H9 (cell line): ENCODE data around the gene GSK3A. TPM values are rescaled to one million over a fixed set of nuclear protein-coding genes. Genes with fewer than 3 reads are reported as not detected.

Source experiments
- DNase-seq: peaks from one replicate; pipeline ENCODE4 v3.0.0-alpha.2; 2017
- H2AFZ ChIP-seq: one replicate; pipeline ENCODE4 v1.6.1; 2013; ENCODE audit warnings: mild to moderate bottlenecking, low read length, control low read depth, moderate library complexity
- H2AK5ac ChIP-seq: 2 replicates; pipeline ENCODE4 v1.6.1; 2013; ENCODE audit warnings: low read length, control low read depth, mixed read lengths; ENCODE audit not compliant: insufficient read length
- H2BK120ac ChIP-seq: one replicate; pipeline ENCODE4 v1.6.1; 2013; ENCODE audit warnings: low read depth, mild to moderate bottlenecking, low read length, control low read depth, inconsistent platforms; ENCODE audit not compliant: poor library complexity, severe bottlenecking
- H2BK12ac ChIP-seq: 2 replicates; pipeline ENCODE4 v1.6.1; 2013; ENCODE audit warnings: low read length, control low read depth, mixed read lengths, low read depth; ENCODE audit not compliant: insufficient read length
- H2BK15ac ChIP-seq: 2 replicates; pipeline ENCODE4 v1.6.1; 2013; ENCODE audit warnings: low read depth, low read length, control low read depth
- H2BK20ac ChIP-seq: one replicate; pipeline ENCODE4 v1.6.1; 2013; ENCODE audit warnings: low read depth, mild to moderate bottlenecking, low read length, control low read depth, inconsistent platforms; ENCODE audit not compliant: poor library complexity, severe bottlenecking
- H2BK5ac ChIP-seq: 2 replicates; pipeline ENCODE4 v1.6.1; 2013; ENCODE audit warnings: low read length, control low read depth, mixed read lengths; ENCODE audit not compliant: insufficient read length
- H3K14ac ChIP-seq: 2 replicates; pipeline ENCODE4 v1.6.1; 2013; ENCODE audit warnings: low read length, control low read depth; ENCODE audit not compliant: insufficient read depth
- H3K18ac ChIP-seq: 2 replicates; pipeline ENCODE4 v1.6.1; 2013; ENCODE audit warnings: low read depth, mild to moderate bottlenecking, mixed read lengths, low read length, control low read depth; ENCODE audit not compliant: insufficient read length
- H3K23ac ChIP-seq: 2 replicates; pipeline ENCODE4 v1.6.1; 2013; ENCODE audit warnings: low read length, control low read depth, mixed read lengths, low read depth; ENCODE audit not compliant: insufficient read length
- H3K23me2 ChIP-seq: 2 replicates; pipeline ENCODE4 v1.6.1; 2013; ENCODE audit warnings: low read depth, mild to moderate bottlenecking, mixed read lengths, low read length, control low read depth; ENCODE audit not compliant: insufficient read length, poor library complexity, severe bottlenecking
- H3K27ac ChIP-seq: 2 replicates; pipeline ENCODE4 v1.5.1; 2013; ENCODE audit warnings: low read length, control low read depth, mixed read lengths, low read depth; ENCODE audit not compliant: insufficient read length
- H3K27me3 ChIP-seq: 2 replicates; pipeline ENCODE4 v1.6.1; 2013; ENCODE audit warnings: low read length, control low read depth, inconsistent platforms; ENCODE audit not compliant: insufficient read depth
- H3K4ac ChIP-seq: 2 replicates; pipeline ENCODE4 v1.6.1; 2013; ENCODE audit warnings: low read depth, mild to moderate bottlenecking, control low read depth, inconsistent platforms, low read length, moderate library complexity
- H3K4me1 ChIP-seq: 2 replicates; pipeline ENCODE4 v1.6.1; 2013; ENCODE audit warnings: low read length, control low read depth, inconsistent platforms; ENCODE audit not compliant: insufficient read depth
- H3K4me2 ChIP-seq: 2 replicates; pipeline ENCODE4 v1.6.1; 2013; ENCODE audit warnings: low read length, control low read depth, mixed read lengths; ENCODE audit not compliant: insufficient read length, insufficient read depth
- H3K56ac ChIP-seq: 2 replicates; pipeline ENCODE4 v1.6.1; 2013; ENCODE audit warnings: low read depth, mild to moderate bottlenecking, mixed read lengths, low read length, control low read depth; ENCODE audit not compliant: insufficient read length
- H3K79me1 ChIP-seq: 2 replicates; pipeline ENCODE4 v1.6.1; 2013; ENCODE audit warnings: low read depth, mild to moderate bottlenecking, moderate library complexity, low read length, control low read depth, inconsistent platforms; ENCODE audit not compliant: insufficient read depth, poor library complexity, severe bottlenecking
- H3K79me2 ChIP-seq: 2 replicates; pipeline ENCODE4 v1.6.1; 2013; ENCODE audit warnings: low read length, control low read depth, inconsistent platforms; ENCODE audit not compliant: insufficient read depth
- H3K9ac ChIP-seq: 2 replicates; pipeline ENCODE4 v1.6.1; 2013; ENCODE audit warnings: low read length, control low read depth, mixed read lengths; ENCODE audit not compliant: insufficient read length; ENCODE audit errors: extremely low read depth
- H3K9me3 ChIP-seq: one replicate; pipeline ENCODE4 v1.6.1; 2013; ENCODE audit warnings: low read depth, low read length, inconsistent platforms; ENCODE audit not compliant: control insufficient read depth
- H3T11ph ChIP-seq: one replicate; pipeline ENCODE4 v1.6.1; 2013; ENCODE audit warnings: mild to moderate bottlenecking, low read length, control low read depth, inconsistent platforms
- H4K20me1 ChIP-seq: one replicate; pipeline ENCODE4 v1.6.1; 2013; ENCODE audit not compliant: control insufficient read depth, insufficient read length, insufficient read depth
- H4K5ac ChIP-seq: 2 replicates; pipeline ENCODE4 v1.6.1; 2013; ENCODE audit warnings: low read depth, mild to moderate bottlenecking, mixed read lengths, low read length, control low read depth; ENCODE audit not compliant: insufficient read length
- H4K8ac ChIP-seq: replicated peaks from 2 replicates; pipeline ENCODE4 v1.6.1; 2013; ENCODE audit warnings: low read length, control low read depth, mixed read lengths, low read depth; ENCODE audit not compliant: insufficient read length
- H4K91ac ChIP-seq: 2 replicates; pipeline ENCODE4 v1.6.1; 2013; ENCODE audit warnings: low read depth, mild to moderate bottlenecking, moderate library complexity, mixed read lengths, low read length, control low read depth; ENCODE audit not compliant: insufficient read length
- H3K27ac Mint-ChIP-seq, 3 experiments: 2 replicates in 2 of 3; 3 replicates in 1 of 3; pipeline ENCODE4 v1.8.0; 2020 to 2021; ENCODE audit warnings: mixed read lengths in 3 of 3, mild to moderate bottlenecking in 1 of 3, moderate library complexity in 1 of 3
- H3K27me3 Mint-ChIP-seq: 2 replicates; pipeline ENCODE4 v1.8.0; 2021; ENCODE audit warnings: low read depth, mild to moderate bottlenecking, moderate library complexity, mixed read lengths
- H3K36me3 Mint-ChIP-seq, 3 experiments: 2 replicates in 2 of 3; 3 replicates in 1 of 3; pipeline ENCODE4 v1.8.0; 2020 to 2021; ENCODE audit warnings: low read depth in 3 of 3, mixed read lengths in 3 of 3; ENCODE audit not compliant: insufficient read depth in 1 of 3
- H3K4me1 Mint-ChIP-seq, 2 experiments: 2 replicates each; pipeline ENCODE4 v1.8.0; 2020; ENCODE audit warnings: mixed read lengths in 2 of 2
- H3K4me3 Mint-ChIP-seq, 2 experiments: 2 replicates in 1 of 2; 3 replicates in 1 of 2; pipeline ENCODE4 v1.8.0; 2020 to 2021; ENCODE audit warnings: mild to moderate bottlenecking in 2 of 2, mixed read lengths in 2 of 2, moderate library complexity in 1 of 2
- H3K9me3 Mint-ChIP-seq, 2 experiments: 2 replicates in 1 of 2; 3 replicates in 1 of 2; pipeline ENCODE4 v1.8.0; 2020; ENCODE audit warnings: mild to moderate bottlenecking in 2 of 2, mixed read lengths in 2 of 2, moderate library complexity in 1 of 2
- CTCF ChIP-seq: fragments of 200-600 bp; sonication (generic); conservative IDR thresholded peaks from 3 replicates; pipeline ENCODE4 v1.8.0; 2021; ENCODE audit warnings: antibody characterized with exemption, mild to moderate bottlenecking
- WGBS: extraction: QIAGEN DNeasy Blood & Tissue Kit; methylation state at CpG from one replicate; pipeline ENCODE4 v1.1.7; 2013; ENCODE audit warnings: missing lambda C conversion rate, low lambda C conversion rate, mixed read lengths; ENCODE audit not compliant: insufficient read length; ENCODE audit errors: extremely low coverage; 5-methylcytosine and 5-hydroxymethylcytosine counted together
- total RNA-seq: library from RNA; stranded (reverse); gene quantifications from 2 replicates; pipeline ENCODE4 v1.2.1, GENCODE V29; 2021

GSK3A gene
- total RNA-seq, 1 experiment from 2014 or later, result 52.4 TPM

DNA sequence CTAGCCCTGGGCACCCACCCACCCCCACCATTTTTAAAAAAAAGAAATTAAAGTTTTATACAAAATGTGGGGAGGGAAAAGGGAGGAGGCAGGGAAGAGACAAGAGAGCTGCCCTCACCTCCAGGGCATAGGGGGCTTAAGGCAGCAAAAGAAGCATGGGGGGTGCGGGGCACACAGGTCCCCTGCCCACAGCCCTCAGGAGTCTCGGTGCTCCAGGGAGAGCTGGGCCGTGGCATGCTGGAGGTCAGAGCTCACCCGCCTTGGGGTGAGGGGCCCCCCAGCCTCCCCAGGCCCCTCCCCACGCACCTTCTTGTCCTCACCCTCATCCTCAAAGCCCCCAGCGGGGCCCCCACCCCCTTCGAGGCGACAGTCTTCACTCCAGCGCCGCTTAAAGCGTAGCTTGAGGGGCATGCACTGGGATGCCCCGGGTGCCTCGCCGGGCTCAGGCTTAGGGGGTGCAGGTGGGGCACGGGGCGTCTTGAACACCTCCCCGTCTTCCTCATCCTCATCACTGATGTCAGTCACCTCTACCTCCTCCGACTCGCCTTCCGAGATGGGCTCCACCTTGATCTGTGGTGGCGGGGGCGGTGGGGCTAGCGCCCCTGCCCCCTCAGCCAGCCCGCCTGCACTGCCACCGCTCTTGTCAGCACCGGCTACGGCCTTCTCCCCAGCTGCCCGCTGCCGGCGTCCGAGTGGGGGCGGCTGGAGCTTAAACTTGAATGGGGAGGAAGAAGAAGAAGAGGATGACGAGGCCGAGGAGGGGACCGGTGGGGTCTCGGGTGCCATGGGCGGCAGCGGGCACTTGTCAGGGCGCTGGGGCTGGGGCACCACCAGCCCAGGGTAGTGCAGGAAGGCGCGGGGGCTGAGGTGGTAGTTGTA, 6.1 kb upstream of the GSK3A start:
- H3K23me2 ChIP-seq, result peaks cover 10% of the 10 kb centered on the region
- H2BK20ac ChIP-seq, result no peak overlapping the region
- H2AK5ac ChIP-seq, result no peak overlapping the region
- H4K5ac ChIP-seq, result no peak overlapping the region
- H3K4ac ChIP-seq, result no peak overlapping the region
- no peak overlapping the region for H3K56ac ChIP-seq
- Mint-ChIP-seq H3K27ac (no peak overlapping the region; a peak in 1 of 7 replicates), H3K36me3 (peaks cover 5 to 28% (median 18%) of the 10 kb centered on the region in 3 experiments; a peak in 6 of 7 replicates), H3K4me1 (peaks cover 33 to 52% of the 10 kb centered on the region in 2 experiments), H3K4me3 (no peak overlapping the region), H3K27me3 (no peaks in the 10 kb centered on the region; the same call in 1 of the 2 replicates), H3K9me3 (no peaks in the 10 kb centered on the region)
- H3K4me1 ChIP-seq, result peaks cover 6% of the 10 kb centered on the region; the same call in 1 of the 2 replicates
- no peak for TF ChIP-seq CTCF
- no peaks in the 10 kb centered on the region for H3K27me3 ChIP-seq
- DNase-seq, result no peak
- H3K79me2 ChIP-seq, result peaks cover 5% of the 10 kb centered on the region; the same call in 1 of the 2 replicates
- no peak overlapping the region for H3K4me2 ChIP-seq
- no peaks in the 10 kb centered on the region for H3K79me1 ChIP-seq
- H3T11ph ChIP-seq, result no peak overlapping the region
- no peak overlapping the region for H2BK12ac ChIP-seq
- no peak overlapping the region for H3K23ac ChIP-seq
- H3K18ac ChIP-seq, result no peak overlapping the region
- no peak overlapping the region for H2AFZ ChIP-seq
- H2BK5ac ChIP-seq, result no peak overlapping the region
- H3K9ac ChIP-seq, result no peak overlapping the region
- H3K27ac ChIP-seq, result no peak overlapping the region
- H2BK15ac ChIP-seq, result no peak overlapping the region
- no CpG with 5 or more reads among the region's 41 CpGs for WGBS
- no peaks in the 10 kb centered on the region for H3K9me3 ChIP-seq
- H3K14ac ChIP-seq, result no peak overlapping the region
- no peak overlapping the region for H2BK120ac ChIP-seq
- no peak overlapping the region for H4K8ac ChIP-seq
- H4K20me1 ChIP-seq, result no peaks in the 10 kb centered on the region
- no peak overlapping the region for H4K91ac ChIP-seq
